OCI-LY1 (cell line): Measurements from ENCODE around the gene GRID2.

Experiments
- H2AFZ ChIP-seq: fragments of 200-600 bp; sonication (generic), shearing (Covaris generic); 2 replicates; pipeline ENCODE4 v1.6.0; 2014; ENCODE audit warnings: antibody characterized with exemption, mild to moderate bottlenecking, low read length
- H3F3A ChIP-seq: fragments of 200-600 bp; sonication (generic), shearing (Covaris generic); 2 replicates; pipeline ENCODE4 v1.6.0; 2014; ENCODE audit warnings: mild to moderate bottlenecking, antibody characterized with exemption, low read length, moderate library complexity; ENCODE audit not compliant: insufficient read depth
- H3K27ac ChIP-seq: fragments of 200-600 bp; sonication (generic); 2 replicates; pipeline ENCODE4 v1.5.1; 2014; ENCODE audit warnings: low read length, mixed run types, mild to moderate bottlenecking, low read depth; ENCODE audit not compliant: poor library complexity, severe bottlenecking
- H3K27me3 ChIP-seq: fragments of 200-600 bp; sonication (generic); 2 replicates; pipeline ENCODE4 v1.6.0; 2014; ENCODE audit warnings: antibody characterized with exemption, mild to moderate bottlenecking, low read length, moderate library complexity; ENCODE audit not compliant: insufficient read depth
- H3K36me3 ChIP-seq: fragments of 200-600 bp; sonication (generic); 2 replicates; pipeline ENCODE4 v1.6.1; 2014; ENCODE audit warnings: mild to moderate bottlenecking, antibody characterized with exemption, low read length, moderate library complexity, mixed read lengths; ENCODE audit not compliant: insufficient read depth
- H3K4me1 ChIP-seq: fragments of 200-600 bp; sonication (generic); 2 replicates; pipeline ENCODE4 v1.5.1; 2014; ENCODE audit warnings: mild to moderate bottlenecking, low read length, moderate library complexity; ENCODE audit not compliant: insufficient read depth, severe bottlenecking
- H3K4me2 ChIP-seq: fragments of 200-600 bp; sonication (generic), shearing (Covaris generic); 2 replicates; pipeline ENCODE4 v1.6.1; 2014; ENCODE audit warnings: low read length
- H3K4me3 ChIP-seq: fragments of 200-600 bp; sonication (generic); 2 replicates; pipeline ENCODE4 v1.5.1; 2014; ENCODE audit warnings: low read length, low read depth, mild to moderate bottlenecking, mixed read lengths; ENCODE audit not compliant: poor library complexity, severe bottlenecking
- H3K79me2 ChIP-seq: fragments of 200-600 bp; shearing (Covaris generic); 2 replicates; pipeline ENCODE4 v1.6.1; 2016; ENCODE audit warnings: mixed run types, low read length, mixed read lengths; ENCODE audit not compliant: insufficient read depth
- H3K9ac ChIP-seq: fragments of 200-600 bp; sonication (generic), shearing (Covaris generic); 2 replicates; pipeline ENCODE4 v1.6.1; 2014; ENCODE audit warnings: mild to moderate bottlenecking, low read length, mixed read lengths
- H3K9me2 ChIP-seq: fragments of 200-600 bp; sonication (generic), shearing (Covaris generic); 2 replicates; pipeline ENCODE4 v1.6.1; 2014; ENCODE audit warnings: low read depth, mild to moderate bottlenecking, low read length, mixed read lengths
- H3K9me3 ChIP-seq: fragments of 200-600 bp; shearing (Covaris generic); 2 replicates; pipeline ENCODE4 v1.6.1; 2014; ENCODE audit warnings: low read length, mixed read lengths
- H4K20me1 ChIP-seq: fragments of 200-600 bp; sonication (generic), shearing (Covaris generic); 2 replicates; pipeline ENCODE4 v1.6.0; 2016; ENCODE audit warnings: mild to moderate bottlenecking, low read length; ENCODE audit not compliant: insufficient read depth
- EZH2 ChIP-seq: fragments of 200-600 bp; sonication (generic), shearing (Covaris generic); IDR thresholded peaks from 2 replicates; pipeline ENCODE4 v1.8.0; 2017; ENCODE audit warnings: borderline replicate concordance, mixed run types, mild to moderate bottlenecking, antibody characterized with exemption, low read length, moderate library complexity, mixed read lengths
- TF ChIP-seq, protein P1 (sequence below): fragments of 200-600 bp; sonication (generic), shearing (Covaris generic); IDR thresholded peaks from 2 replicates; pipeline ENCODE4 v1.5.1; 2017; ENCODE audit warnings: mild to moderate bottlenecking, antibody characterized with exemption, low read length, moderate library complexity, mixed read lengths

Gene GRID2

DNA sequence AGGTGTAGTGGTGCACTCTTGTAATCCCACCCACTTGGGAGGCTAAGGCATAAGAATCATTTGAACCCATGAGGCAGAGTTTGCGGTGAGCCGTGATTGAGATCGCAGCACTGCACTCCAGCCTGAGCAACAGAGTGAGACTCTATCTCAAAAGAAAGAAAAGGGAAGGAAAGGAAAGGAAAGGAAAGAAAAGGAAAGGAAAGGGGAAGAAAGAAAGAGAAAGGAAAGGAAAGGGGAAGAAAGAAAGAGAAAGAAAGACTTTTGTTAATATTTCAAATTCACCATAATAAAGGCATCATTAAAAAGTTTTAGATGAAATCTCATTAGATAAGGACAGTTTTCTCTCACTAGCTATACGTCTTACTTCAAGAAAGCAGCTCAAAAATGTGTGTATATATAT lies 864.3 kb downstream of the GRID2 start:
- no peak overlapping the region for H3K4me2 ChIP-seq
- H3K27me3 ChIP-seq, result no peaks in the 10 kb centered on the region
- H3K79me2 ChIP-seq, result no peaks in the 10 kb centered on the region
- no peak overlapping the region for H3K9ac ChIP-seq
- no peak overlapping the region for H2AFZ ChIP-seq
- no peaks in the 10 kb centered on the region for H3F3A ChIP-seq
- no peaks in the 10 kb centered on the region for H3K4me1 ChIP-seq
- TF ChIP-seq, protein P1, sequence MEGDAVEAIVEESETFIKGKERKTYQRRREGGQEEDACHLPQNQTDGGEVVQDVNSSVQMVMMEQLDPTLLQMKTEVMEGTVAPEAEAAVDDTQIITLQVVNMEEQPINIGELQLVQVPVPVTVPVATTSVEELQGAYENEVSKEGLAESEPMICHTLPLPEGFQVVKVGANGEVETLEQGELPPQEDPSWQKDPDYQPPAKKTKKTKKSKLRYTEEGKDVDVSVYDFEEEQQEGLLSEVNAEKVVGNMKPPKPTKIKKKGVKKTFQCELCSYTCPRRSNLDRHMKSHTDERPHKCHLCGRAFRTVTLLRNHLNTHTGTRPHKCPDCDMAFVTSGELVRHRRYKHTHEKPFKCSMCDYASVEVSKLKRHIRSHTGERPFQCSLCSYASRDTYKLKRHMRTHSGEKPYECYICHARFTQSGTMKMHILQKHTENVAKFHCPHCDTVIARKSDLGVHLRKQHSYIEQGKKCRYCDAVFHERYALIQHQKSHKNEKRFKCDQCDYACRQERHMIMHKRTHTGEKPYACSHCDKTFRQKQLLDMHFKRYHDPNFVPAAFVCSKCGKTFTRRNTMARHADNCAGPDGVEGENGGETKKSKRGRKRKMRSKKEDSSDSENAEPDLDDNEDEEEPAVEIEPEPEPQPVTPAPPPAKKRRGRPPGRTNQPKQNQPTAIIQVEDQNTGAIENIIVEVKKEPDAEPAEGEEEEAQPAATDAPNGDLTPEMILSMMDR, result no peak
- no peak for TF ChIP-seq EZH2
- H3K4me3 ChIP-seq, result no peak overlapping the region
- H3K36me3 ChIP-seq, result no peaks in the 10 kb centered on the region
- H4K20me1 ChIP-seq, result no peaks in the 10 kb centered on the region
- no peak overlapping the region for H3K27ac ChIP-seq
- H3K9me3 ChIP-seq, result no peaks in the 10 kb centered on the region
- H3K9me2 ChIP-seq, result no peaks in the 10 kb centered on the region

DNA sequence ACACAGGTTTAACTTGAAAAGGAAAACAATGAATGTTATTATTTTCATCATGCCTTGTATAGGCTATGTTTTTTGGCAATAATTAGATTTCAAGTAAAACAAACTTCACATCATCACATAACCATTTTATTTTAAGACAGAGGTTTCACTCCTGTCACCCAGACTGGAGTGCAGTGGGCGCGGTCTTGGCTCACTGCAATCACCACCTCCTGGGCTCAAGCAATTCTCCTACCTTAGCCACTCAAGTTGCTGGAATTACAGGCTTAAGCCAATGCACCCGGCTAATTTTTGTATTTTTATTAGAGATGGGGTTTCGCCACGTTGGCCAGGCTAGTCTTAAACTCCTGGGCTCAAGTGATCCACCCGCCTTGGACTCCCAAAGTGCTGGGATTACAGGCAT lies 866.2 kb downstream of the GRID2 start:
- Histone ChIP-seq H4K20me1 (no peaks in the 10 kb centered on the region), H2AFZ (no peak overlapping the region), H3F3A (no peaks in the 10 kb centered on the region), H3K9ac (no peak overlapping the region), H3K4me1 (no peaks in the 10 kb centered on the region), H3K9me2 (no peaks in the 10 kb centered on the region), H3K27me3 (no peaks in the 10 kb centered on the region), H3K79me2 (no peaks in the 10 kb centered on the region), H3K27ac (no peak overlapping the region), H3K36me3 (no peaks in the 10 kb centered on the region), H3K4me3 (no peak overlapping the region), H3K9me3 (no peaks in the 10 kb centered on the region), H3K4me2 (no peak overlapping the region)
- TF ChIP-seq EZH2, result no peak
- TF ChIP-seq, protein P1, result no peak

DNA sequence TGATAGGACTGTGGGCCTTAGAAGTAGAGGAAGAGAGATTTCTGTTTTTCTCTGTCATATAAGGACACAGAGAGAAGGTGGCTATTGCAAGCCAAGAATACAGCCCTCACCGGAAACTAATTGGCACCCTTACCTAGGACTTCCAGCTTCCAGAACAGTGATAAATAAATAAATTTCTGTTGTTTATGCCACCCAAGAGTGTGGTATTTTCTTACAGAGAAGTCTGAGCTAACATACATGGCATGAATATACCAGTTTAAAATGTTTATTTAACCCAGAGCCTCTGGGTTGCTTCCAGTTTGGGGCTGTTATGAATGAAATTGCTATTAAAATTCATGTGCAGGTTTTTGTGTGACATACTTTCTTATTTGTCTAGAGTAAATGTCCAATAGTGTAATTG lies 870.8 kb downstream of the GRID2 start:
- Histone ChIP-seq H3K9ac (no peak overlapping the region), H3K36me3 (no peaks in the 10 kb centered on the region), H3K4me2 (no peak overlapping the region), H3K4me3 (no peak overlapping the region), H3K4me1 (no peaks in the 10 kb centered on the region), H3K9me2 (no peaks in the 10 kb centered on the region), H3K79me2 (no peaks in the 10 kb centered on the region), H2AFZ (no peak overlapping the region), H3F3A (no peaks in the 10 kb centered on the region), H4K20me1 (no peaks in the 10 kb centered on the region), H3K27me3 (no peaks in the 10 kb centered on the region), H3K9me3 (no peaks in the 10 kb centered on the region), H3K27ac (no peak overlapping the region)
- TF ChIP-seq, protein P1, result no peak
- no peak for TF ChIP-seq EZH2
